Adrenal gland (tissue), 5 donors: Measurements from ENCODE around the gene LGR5.

Experiments
- POLR2A ChIP-seq, 2 donors: fragments of 450-650 bp; IDR thresholded peaks; one replicate each; pipeline ENCODE4 v1.6.1; 2017; ENCODE audit warnings: antibody characterized with exemption in 2 of 2, mild to moderate bottlenecking in 2 of 2, moderate library complexity in 1 of 2
- TF ChIP-seq, protein P1 (sequence below), 6 experiments: fragments of 450-650 bp in 4 of 6; fragments of 200-600 bp in 2 of 6; sonication (generic) in 1 of 6; IDR thresholded peaks; 1 replicate in 5 of 6; 2 replicates in 1 of 6; pipeline versions ENCODE4 v1.5.1 to v1.8.0; 2016 to 2021; ENCODE audit warnings: antibody characterized with exemption in 6 of 6, mild to moderate bottlenecking in 2 of 6, moderate library complexity in 1 of 6
- donor health status: DM: no; HTN: no; CAD: no.

- TF ChIP-seq POLR2A (IDR thresholded peaks at IDR 0.05), result no peak
- TF ChIP-seq, protein P1, sequence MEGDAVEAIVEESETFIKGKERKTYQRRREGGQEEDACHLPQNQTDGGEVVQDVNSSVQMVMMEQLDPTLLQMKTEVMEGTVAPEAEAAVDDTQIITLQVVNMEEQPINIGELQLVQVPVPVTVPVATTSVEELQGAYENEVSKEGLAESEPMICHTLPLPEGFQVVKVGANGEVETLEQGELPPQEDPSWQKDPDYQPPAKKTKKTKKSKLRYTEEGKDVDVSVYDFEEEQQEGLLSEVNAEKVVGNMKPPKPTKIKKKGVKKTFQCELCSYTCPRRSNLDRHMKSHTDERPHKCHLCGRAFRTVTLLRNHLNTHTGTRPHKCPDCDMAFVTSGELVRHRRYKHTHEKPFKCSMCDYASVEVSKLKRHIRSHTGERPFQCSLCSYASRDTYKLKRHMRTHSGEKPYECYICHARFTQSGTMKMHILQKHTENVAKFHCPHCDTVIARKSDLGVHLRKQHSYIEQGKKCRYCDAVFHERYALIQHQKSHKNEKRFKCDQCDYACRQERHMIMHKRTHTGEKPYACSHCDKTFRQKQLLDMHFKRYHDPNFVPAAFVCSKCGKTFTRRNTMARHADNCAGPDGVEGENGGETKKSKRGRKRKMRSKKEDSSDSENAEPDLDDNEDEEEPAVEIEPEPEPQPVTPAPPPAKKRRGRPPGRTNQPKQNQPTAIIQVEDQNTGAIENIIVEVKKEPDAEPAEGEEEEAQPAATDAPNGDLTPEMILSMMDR (IDR thresholded peaks at IDR 0.05), result no peak
These were observed 46.0 kb upstream of the LGR5 start for GRCh38 chr12:71393625-71394024.
